Esophagus squamous epithelium (tissue), 4 donors: ENCODE data around the gene NDST1.

Source experiments
- POLR2A ChIP-seq, 4 donors: fragments of 450-650 bp; IDR thresholded peaks; one replicate each; pipeline ENCODE4 v1.6.1; 2017; ENCODE audit warnings: antibody characterized with exemption in 4 of 4, mild to moderate bottlenecking in 4 of 4, moderate library complexity in 3 of 4
- TF ChIP-seq, protein P1 (sequence below), 6 experiments: fragments of 450-650 bp in 4 of 6; fragments of 200-600 bp in 2 of 6; sonication (generic) in 2 of 6; IDR thresholded peaks; one replicate each; pipeline ENCODE4 v1.5.1; 2016 to 2019; ENCODE audit warnings: antibody characterized with exemption in 6 of 6, mild to moderate bottlenecking in 4 of 6, moderate library complexity in 4 of 6

- TF ChIP-seq POLR2A (IDR thresholded peaks at IDR 0.05): no peak
- TF ChIP-seq, protein P1, sequence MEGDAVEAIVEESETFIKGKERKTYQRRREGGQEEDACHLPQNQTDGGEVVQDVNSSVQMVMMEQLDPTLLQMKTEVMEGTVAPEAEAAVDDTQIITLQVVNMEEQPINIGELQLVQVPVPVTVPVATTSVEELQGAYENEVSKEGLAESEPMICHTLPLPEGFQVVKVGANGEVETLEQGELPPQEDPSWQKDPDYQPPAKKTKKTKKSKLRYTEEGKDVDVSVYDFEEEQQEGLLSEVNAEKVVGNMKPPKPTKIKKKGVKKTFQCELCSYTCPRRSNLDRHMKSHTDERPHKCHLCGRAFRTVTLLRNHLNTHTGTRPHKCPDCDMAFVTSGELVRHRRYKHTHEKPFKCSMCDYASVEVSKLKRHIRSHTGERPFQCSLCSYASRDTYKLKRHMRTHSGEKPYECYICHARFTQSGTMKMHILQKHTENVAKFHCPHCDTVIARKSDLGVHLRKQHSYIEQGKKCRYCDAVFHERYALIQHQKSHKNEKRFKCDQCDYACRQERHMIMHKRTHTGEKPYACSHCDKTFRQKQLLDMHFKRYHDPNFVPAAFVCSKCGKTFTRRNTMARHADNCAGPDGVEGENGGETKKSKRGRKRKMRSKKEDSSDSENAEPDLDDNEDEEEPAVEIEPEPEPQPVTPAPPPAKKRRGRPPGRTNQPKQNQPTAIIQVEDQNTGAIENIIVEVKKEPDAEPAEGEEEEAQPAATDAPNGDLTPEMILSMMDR (IDR thresholded peaks at IDR 0.05): no peak
Measured at GRCh38 chr5:150534811-150535210, 26.9 kb downstream of the NDST1 start.
